ENCODE data around the gene CCDC154.

DNA sequence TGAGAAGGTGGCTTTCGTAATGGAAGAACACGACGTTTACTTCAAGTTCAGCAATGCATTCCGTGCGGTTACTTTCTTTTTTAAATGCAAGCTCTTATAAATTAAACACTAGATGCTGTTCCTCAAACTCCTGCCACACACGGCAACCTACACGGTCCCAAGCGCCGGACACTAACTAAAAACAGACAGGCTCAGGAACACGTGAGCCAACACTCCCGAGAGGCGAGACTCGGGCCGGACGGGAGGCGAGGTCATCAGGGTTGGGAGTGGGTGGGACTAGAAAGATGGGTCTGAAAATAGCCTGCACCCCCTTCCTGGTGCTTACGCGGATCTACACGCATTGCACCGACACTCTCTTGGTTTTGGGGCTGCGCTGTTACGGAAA is 24.1 kb upstream of the CCDC154 start:
- TF ChIP-seq, protein P1, sequence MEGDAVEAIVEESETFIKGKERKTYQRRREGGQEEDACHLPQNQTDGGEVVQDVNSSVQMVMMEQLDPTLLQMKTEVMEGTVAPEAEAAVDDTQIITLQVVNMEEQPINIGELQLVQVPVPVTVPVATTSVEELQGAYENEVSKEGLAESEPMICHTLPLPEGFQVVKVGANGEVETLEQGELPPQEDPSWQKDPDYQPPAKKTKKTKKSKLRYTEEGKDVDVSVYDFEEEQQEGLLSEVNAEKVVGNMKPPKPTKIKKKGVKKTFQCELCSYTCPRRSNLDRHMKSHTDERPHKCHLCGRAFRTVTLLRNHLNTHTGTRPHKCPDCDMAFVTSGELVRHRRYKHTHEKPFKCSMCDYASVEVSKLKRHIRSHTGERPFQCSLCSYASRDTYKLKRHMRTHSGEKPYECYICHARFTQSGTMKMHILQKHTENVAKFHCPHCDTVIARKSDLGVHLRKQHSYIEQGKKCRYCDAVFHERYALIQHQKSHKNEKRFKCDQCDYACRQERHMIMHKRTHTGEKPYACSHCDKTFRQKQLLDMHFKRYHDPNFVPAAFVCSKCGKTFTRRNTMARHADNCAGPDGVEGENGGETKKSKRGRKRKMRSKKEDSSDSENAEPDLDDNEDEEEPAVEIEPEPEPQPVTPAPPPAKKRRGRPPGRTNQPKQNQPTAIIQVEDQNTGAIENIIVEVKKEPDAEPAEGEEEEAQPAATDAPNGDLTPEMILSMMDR (IDR thresholded peaks at IDR 0.05): no peak
- TF ChIP-seq EZH2 (IDR thresholded peaks at IDR 0.05): no peak
